B cell (primary cell): ENCODE data around the gene AOAH. TPM values are rescaled to one million over a fixed set of nuclear protein-coding genes. Genes with fewer than 3 reads are reported as not detected.
"Not testable (repeated sequence)": the region's sequence is repeated elsewhere in the genome, so short reads cannot be mapped to it uniquely, and the experiment has no call there.

ENCODE experiments used
- ATAC-seq: fragments of 200-7000 bp; cut with Tn5 transposase; one replicate; pipeline ENCODE4 v1.10.0; 2021; ENCODE audit warnings: low read depth, mild to moderate bottlenecking, moderate number of reproducible peaks, moderate library complexity
- CTCF ChIA-PET: fragments of 350-600 bp; sonication (Branson Sonifier 250); formaldehyde crosslinking; loops from one replicate; lab custom pipeline; 2021; ENCODE audit warnings: antibody characterized with exemption, inconsistent platforms; lab: Charles Lee
- POLR2A ChIA-PET: fragments of 350-600 bp; sonication (Branson Sonifier 250); formaldehyde crosslinking; loops from one replicate; lab custom pipeline; 2021; ENCODE audit warnings: antibody characterized with exemption; lab: Charles Lee
- DNase-seq: peaks from one replicate; pipeline ENCODE4 v3.0.0; 2013
- H2AFZ ChIP-seq: 2 replicates; pipeline ENCODE4 v1.6.1; 2012; ENCODE audit warnings: mild to moderate bottlenecking, low read depth, low read length; ENCODE audit not compliant: insufficient read depth, poor library complexity, severe bottlenecking
- H3K27ac ChIP-seq, 2 donors: 1 replicate in 1 of 2; 2 replicates in 1 of 2; pipeline ENCODE4 v1.5.1; 2012 to 2013; ENCODE audit warnings: low read length in 2 of 2, mild to moderate bottlenecking in 2 of 2, moderate library complexity in 1 of 2
- H3K27me3 ChIP-seq, 4 experiments: fragments of 200-600 bp in 1 of 4; sonication (generic) in 1 of 4; replicated peaks in 1 of 4; 1 replicate in 2 of 4; 2 replicates in 2 of 4; pipeline versions ENCODE4 v1.6.1 to v1.7.0; 2013 to 2016; ENCODE audit warnings: low read length in 3 of 4, mild to moderate bottlenecking in 2 of 4, mixed read lengths in 1 of 4, moderate library complexity in 1 of 4; ENCODE audit not compliant: insufficient read depth in 4 of 4, control insufficient read depth in 3 of 4; ENCODE audit errors: control extremely low read depth in 1 of 4
- H3K36me3 ChIP-seq, 2 experiments: replicated peaks in 1 of 2; 1 replicate in 1 of 2; 2 replicates in 1 of 2; pipeline versions ENCODE4 v1.6.1 to v1.7.1; 2013; ENCODE audit warnings: low read length in 1 of 2; ENCODE audit not compliant: insufficient read depth in 2 of 2, control insufficient read depth in 1 of 2; ENCODE audit errors: control extremely low read depth in 1 of 2, extremely low read depth in 1 of 2
- H3K4me1 ChIP-seq, 2 donors: fragments of 200-600 bp in 1 of 2; sonication (generic) in 1 of 2; 1 replicate in 1 of 2; 2 replicates in 1 of 2; pipeline versions ENCODE4 v1.5.1 to v1.6.1; 2013 to 2017; ENCODE audit warnings: low read length in 2 of 2; ENCODE audit not compliant: control insufficient read depth in 2 of 2, insufficient read depth in 2 of 2
- H3K4me2 ChIP-seq: replicated peaks from 2 replicates; pipeline ENCODE3; 2012; ENCODE audit warnings: mild to moderate bottlenecking, low read depth, low read length; ENCODE audit not compliant: poor library complexity, severe bottlenecking
- H3K4me3 ChIP-seq, 5 experiments: fragments of 200-600 bp in 1 of 5; sonication (generic) in 1 of 5; 1 replicate in 3 of 5; 2 replicates in 2 of 5; pipeline versions ENCODE4 v1.5.1 to v1.7.0; 2011 to 2016; ENCODE audit warnings: low read length in 4 of 5, mild to moderate bottlenecking in 4 of 5, low read depth in 2 of 5, control low read depth in 1 of 5, moderate library complexity in 1 of 5; ENCODE audit not compliant: insufficient read depth in 1 of 5; ENCODE audit errors: control extremely low read depth in 1 of 5, extremely low read depth in 1 of 5
- H3K79me2 ChIP-seq: fragments of 200-600 bp; sonication (generic); one replicate; pipeline ENCODE4 v1.6.0; 2016; ENCODE audit warnings: low read length; ENCODE audit not compliant: control insufficient read depth, insufficient read depth
- H3K9ac ChIP-seq: fragments of 200-600 bp; sonication (generic); 2 replicates; pipeline ENCODE4 v1.6.1; 2017; ENCODE audit warnings: mild to moderate bottlenecking, low read length, moderate library complexity
- H3K9me3 ChIP-seq, 3 donors: one replicate each; pipeline versions ENCODE4 v1.6.1 to v1.7.1; 2013; ENCODE audit warnings: low read length in 2 of 3; ENCODE audit not compliant: control insufficient read depth in 2 of 3, insufficient read depth in 1 of 3; ENCODE audit errors: control extremely low read depth in 1 of 3
- H4K20me1 ChIP-seq: 2 replicates; pipeline ENCODE4 v1.6.0; 2012; ENCODE audit warnings: mild to moderate bottlenecking, low read length; ENCODE audit not compliant: insufficient read depth, control insufficient read depth, poor library complexity, severe bottlenecking
- H3K27ac Mint-ChIP-seq: one replicate; pipeline ENCODE4 v1.8.0; 2021; ENCODE audit warnings: mixed read lengths
- H3K27me3 Mint-ChIP-seq: one replicate; pipeline ENCODE4 v1.8.0; 2021; ENCODE audit warnings: mixed read lengths
- H3K4me1 Mint-ChIP-seq: one replicate; pipeline ENCODE4 v1.8.0; 2021; ENCODE audit warnings: mixed read lengths
- H3K4me3 Mint-ChIP-seq: one replicate; pipeline ENCODE4 v1.8.0; 2021; ENCODE audit warnings: mixed read lengths
- H3K9me3 Mint-ChIP-seq: one replicate; pipeline ENCODE4 v1.8.0; 2022; ENCODE audit warnings: mixed read lengths; ENCODE audit not compliant: insufficient read depth
- EZH2 ChIP-seq: IDR thresholded peaks from 2 replicates; pipeline ENCODE4 v1.6.1; 2012; ENCODE audit warnings: borderline replicate concordance, low read depth, mild to moderate bottlenecking, moderate library complexity, low read length; ENCODE audit not compliant: insufficient read depth, poor library complexity, severe bottlenecking
- WGBS: methylation state at CpG from one replicate; pipeline ENCODE4 v1.1.5; 2013; ENCODE audit warnings: missing lambda C conversion rate; ENCODE audit not compliant: insufficient coverage; 5-methylcytosine and 5-hydroxymethylcytosine counted together
- intact Hi-C: fragments of 100-400 bp; cut with micrococcal nuclease; formaldehyde crosslinking; loops from one replicate; pipeline ENCODE4 v1.10.0; 2022
- polyA plus RNA-seq: library from polyadenylated mRNA; depleted of rRNA; stranded (reverse); fragments of >200 nt; gene quantifications from 2 replicates; pipeline ENCODE4 v1.2.3, GENCODE V29; 2012
- total RNA-seq, 2 donors: library from RNA; stranded (reverse); fragments of 120-200 nt in 1 of 2; gene quantifications; 1 replicate in 1 of 2; 2 replicates in 1 of 2; pipeline versions ENCODE4 v1.2.3 to v1.2.4, GENCODE V29; 2013 to 2022
- TF ChIP-seq, protein P1 (sequence below): fragments of 200-600 bp; IDR thresholded peaks from one replicate; pipeline ENCODE4 v1.8.0; 2022; ENCODE audit warnings: antibody characterized with exemption, mild to moderate bottlenecking

AOAH gene
- total and polyA plus RNA-seq, 2 donors (not counting 1 experiment from before 2014, with no cell fraction given): 2.6 to 5.0 TPM

DNA sequence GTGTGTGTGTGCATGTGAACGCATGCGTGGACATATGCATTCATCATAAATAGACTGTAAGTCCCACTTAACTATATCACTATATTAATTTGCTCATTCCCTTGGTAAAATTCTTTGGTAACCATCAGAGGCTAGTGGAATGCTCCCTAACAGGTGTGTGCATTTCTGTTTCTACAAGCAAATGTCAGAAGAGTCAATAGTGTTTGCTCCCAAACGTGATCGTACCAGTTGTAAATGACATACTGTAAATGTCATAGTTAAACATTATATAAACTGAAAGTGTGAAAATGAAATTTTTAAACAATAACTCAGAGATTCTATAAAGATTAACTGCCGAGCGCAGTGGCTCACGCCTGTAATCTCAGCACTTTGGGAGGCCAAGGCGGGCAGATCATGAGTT lies 240.0 kb downstream of the AOAH start:
- no peak overlapping the region for H3K9ac ChIP-seq
- H3K79me2 ChIP-seq: no peaks in the 10 kb centered on the region
- no peaks in the 10 kb centered on the region for H3K4me1 ChIP-seq
- H3K4me3 ChIP-seq: no peak overlapping the region
- TF ChIP-seq, protein P1, sequence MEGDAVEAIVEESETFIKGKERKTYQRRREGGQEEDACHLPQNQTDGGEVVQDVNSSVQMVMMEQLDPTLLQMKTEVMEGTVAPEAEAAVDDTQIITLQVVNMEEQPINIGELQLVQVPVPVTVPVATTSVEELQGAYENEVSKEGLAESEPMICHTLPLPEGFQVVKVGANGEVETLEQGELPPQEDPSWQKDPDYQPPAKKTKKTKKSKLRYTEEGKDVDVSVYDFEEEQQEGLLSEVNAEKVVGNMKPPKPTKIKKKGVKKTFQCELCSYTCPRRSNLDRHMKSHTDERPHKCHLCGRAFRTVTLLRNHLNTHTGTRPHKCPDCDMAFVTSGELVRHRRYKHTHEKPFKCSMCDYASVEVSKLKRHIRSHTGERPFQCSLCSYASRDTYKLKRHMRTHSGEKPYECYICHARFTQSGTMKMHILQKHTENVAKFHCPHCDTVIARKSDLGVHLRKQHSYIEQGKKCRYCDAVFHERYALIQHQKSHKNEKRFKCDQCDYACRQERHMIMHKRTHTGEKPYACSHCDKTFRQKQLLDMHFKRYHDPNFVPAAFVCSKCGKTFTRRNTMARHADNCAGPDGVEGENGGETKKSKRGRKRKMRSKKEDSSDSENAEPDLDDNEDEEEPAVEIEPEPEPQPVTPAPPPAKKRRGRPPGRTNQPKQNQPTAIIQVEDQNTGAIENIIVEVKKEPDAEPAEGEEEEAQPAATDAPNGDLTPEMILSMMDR: no peak
- no peak for TF ChIP-seq EZH2
- H3K4me2 ChIP-seq: no peak overlapping the region
- 86% methylated on average over 4 of the region's 8 CpGs for WGBS
- no peak overlapping the region for H2AFZ ChIP-seq
- ATAC-seq (no peak), DNase-seq (no peak)
- peaks cover under 1% of the 10 kb centered on the region for H3K9me3 Mint-ChIP-seq
- no peak overlapping the region for H3K27ac Mint-ChIP-seq
- no peaks in the 10 kb centered on the region for H3K27me3 ChIP-seq
- no peaks in the 10 kb centered on the region for H3K36me3 ChIP-seq
- no peak overlapping the region for H3K4me3 Mint-ChIP-seq
- no peaks in the 10 kb centered on the region for H3K9me3 ChIP-seq
- peaks cover 13% of the 10 kb centered on the region for H3K27me3 Mint-ChIP-seq
- CTCF ChIA-PET: interaction anchor here (1.5 to 8.8 kb wide), 3 partner anchors 10 to 716 kb away, joined by 4 to 118 read pairs (median 110); no protein-coding TSS in a partner anchor
- intact Hi-C loops: loop anchor here (10.0 kb wide), 2 partner anchors 501 to 1031 kb away; no protein-coding TSS in a partner anchor
- H4K20me1 ChIP-seq: no peaks in the 10 kb centered on the region
- H3K27ac ChIP-seq: no peak overlapping the region
- POLR2A ChIA-PET: no interaction called here
- no peaks in the 10 kb centered on the region for H3K4me1 Mint-ChIP-seq

GRCh38 chr7:36483853-36484252 lies 240.4 kb downstream of the AOAH start:
- 89% methylated on average over 3 of the region's 4 CpGs for WGBS
- ATAC-seq: not testable (repeated sequence)

More at GRCh38 chr7:36483853-36484252, 240.4 kb downstream of the AOAH start:
- H3K4me1 Mint-ChIP-seq, H3K9me3 ChIP-seq, H3K27ac ChIP-seq, H3K27ac Mint-ChIP-seq, POLR2A ChIA-PET, H3K4me2 ChIP-seq, H3K4me3 ChIP-seq, H3K79me2 ChIP-seq, H2AFZ ChIP-seq, H3K27me3 ChIP-seq, H3K4me1 ChIP-seq, H3K9ac ChIP-seq, H3K4me3 Mint-ChIP-seq, H3K9me3 Mint-ChIP-seq, H4K20me1 ChIP-seq, DNase-seq, H3K36me3 ChIP-seq: not testable (repeated sequence)
- CTCF ChIA-PET: interaction anchor here (1.5 kb wide), 1 partner anchor 10 kb away, joined by 4 read pairs; no protein-coding TSS in a partner anchor
- H3K27me3 Mint-ChIP-seq: peaks cover 13% of the 10 kb centered on the region
- intact Hi-C loops: loop anchor here (10.0 kb wide), 2 partner anchors 501 to 1031 kb away; no protein-coding TSS in a partner anchor
